ENCODE results near the gene CA4. TPM values are rescaled to one million over a fixed set of nuclear protein-coding genes. Genes with fewer than 3 reads are reported as not detected.
"Not testable (repeated sequence)": the region's sequence is repeated elsewhere in the genome, so short reads cannot be mapped to it uniquely, and the experiment has no call there.

Gene CA4
- total RNA-seq, 1 donor from 2014 or later = not detected

GRCh38 chr17:60188759-60189158 is 39.0 kb downstream of the CA4 start:
- Mint-ChIP-seq H3K36me3 (ENCODE audit: low read depth) (peaks cover 23% of the 10 kb centered on the region), H3K27ac (ENCODE audit: unreplicated experiment) (no peak overlapping the region), H3K4me1 (ENCODE audit: low read depth) (no peaks in the 10 kb centered on the region), H3K27me3 (ENCODE audit: low read depth) (no peaks in the 10 kb centered on the region), H3K4me3 (ENCODE audit: unreplicated experiment) (no peak overlapping the region), H3K9me3 (ENCODE audit: low read depth) (no peaks in the 10 kb centered on the region)
- TF ChIP-seq CTCF (IDR thresholded peaks at IDR 0.05) = no peak
- DNase-seq (ENCODE audit: low spot score) = no peak

GRCh38 chr17:60190032-60190431 is 40.3 kb downstream of the CA4 start:
- DNase-seq (ENCODE audit: low spot score); H3K4me1 Mint-ChIP-seq (ENCODE audit: low read depth); H3K9me3 Mint-ChIP-seq (ENCODE audit: low read depth); H3K4me3 Mint-ChIP-seq (ENCODE audit: unreplicated experiment); H3K27ac Mint-ChIP-seq (ENCODE audit: unreplicated experiment); H3K27me3 Mint-ChIP-seq (ENCODE audit: low read depth): not testable (repeated sequence)
- H3K36me3 Mint-ChIP-seq (ENCODE audit: low read depth) = peaks cover 33% of the 10 kb centered on the region

GRCh38 chr17:60193032-60193431 is 43.3 kb downstream of the CA4 start:
- not testable (repeated sequence) for H3K4me3 Mint-ChIP-seq (ENCODE audit: unreplicated experiment); H3K27me3 Mint-ChIP-seq (ENCODE audit: low read depth); H3K4me1 Mint-ChIP-seq (ENCODE audit: low read depth); H3K27ac Mint-ChIP-seq (ENCODE audit: unreplicated experiment); H3K9me3 Mint-ChIP-seq (ENCODE audit: low read depth); DNase-seq (ENCODE audit: low spot score)
- H3K36me3 Mint-ChIP-seq (ENCODE audit: low read depth) = peaks cover 42% of the 10 kb centered on the region

GRCh38 chr17:60193482-60193881 is 43.7 kb downstream of the CA4 start:
- no peak for DNase-seq (ENCODE audit: low spot score)
- Mint-ChIP-seq H3K4me3 (ENCODE audit: unreplicated experiment) (no peak overlapping the region), H3K9me3 (ENCODE audit: low read depth) (no peaks in the 10 kb centered on the region), H3K36me3 (ENCODE audit: low read depth) (peaks cover 45% of the 10 kb centered on the region), H3K4me1 (ENCODE audit: low read depth) (no peaks in the 10 kb centered on the region), H3K27me3 (ENCODE audit: low read depth) (no peaks in the 10 kb centered on the region), H3K27ac (ENCODE audit: unreplicated experiment) (no peak overlapping the region)
- TF ChIP-seq CTCF (IDR thresholded peaks at IDR 0.05) = no peak

GRCh38 chr17:60194141-60194540 is 44.4 kb downstream of the CA4 start:
- not testable (repeated sequence) for DNase-seq (ENCODE audit: low spot score); H3K4me1 Mint-ChIP-seq (ENCODE audit: low read depth); H3K27me3 Mint-ChIP-seq (ENCODE audit: low read depth); H3K4me3 Mint-ChIP-seq (ENCODE audit: unreplicated experiment); H3K9me3 Mint-ChIP-seq (ENCODE audit: low read depth); H3K27ac Mint-ChIP-seq (ENCODE audit: unreplicated experiment)
- peaks cover 42% of the 10 kb centered on the region for H3K36me3 Mint-ChIP-seq (ENCODE audit: low read depth)

GRCh38 chr17:60198630-60199029 is 48.9 kb downstream of the CA4 start:
- not testable (repeated sequence) for H3K27ac Mint-ChIP-seq (ENCODE audit: unreplicated experiment)

GRCh38 chr17:60205782-60206181 is 56.0 kb downstream of the CA4 start:
- not testable (repeated sequence) for H3K9me3 Mint-ChIP-seq (ENCODE audit: low read depth); H3K36me3 Mint-ChIP-seq (ENCODE audit: low read depth); DNase-seq (ENCODE audit: low spot score); H3K27me3 Mint-ChIP-seq (ENCODE audit: low read depth); H3K4me1 Mint-ChIP-seq (ENCODE audit: low read depth); H3K4me3 Mint-ChIP-seq (ENCODE audit: unreplicated experiment); H3K27ac Mint-ChIP-seq (ENCODE audit: unreplicated experiment)

More at GRCh38 chr17:60198630-60199029, 48.9 kb downstream of the CA4 start:
- not testable (repeated sequence) for DNase-seq (ENCODE audit: low spot score); H3K9me3 Mint-ChIP-seq (ENCODE audit: low read depth); H3K4me3 Mint-ChIP-seq (ENCODE audit: unreplicated experiment); H3K4me1 Mint-ChIP-seq (ENCODE audit: low read depth); H3K27me3 Mint-ChIP-seq (ENCODE audit: low read depth)
- H3K36me3 Mint-ChIP-seq (ENCODE audit: low read depth) = peaks cover 29% of the 10 kb centered on the region

GRCh38 chr17:60208302-60208701 is 58.5 kb downstream of the CA4 start:
- H3K27ac Mint-ChIP-seq (ENCODE audit: unreplicated experiment); DNase-seq (ENCODE audit: low spot score); H3K36me3 Mint-ChIP-seq (ENCODE audit: low read depth); H3K27me3 Mint-ChIP-seq (ENCODE audit: low read depth); H3K4me1 Mint-ChIP-seq (ENCODE audit: low read depth); H3K4me3 Mint-ChIP-seq (ENCODE audit: unreplicated experiment); H3K9me3 Mint-ChIP-seq (ENCODE audit: low read depth): not testable (repeated sequence)

Other genes with a start within 250 kb of the CA4 start
- gene RNFT1, start 185.2 kb upstream of the CA4 start, total RNA-seq = 21.4 to 31.9 TPM (median 23.3 TPM) in 3 replicates
- 21.6 to 28.6 TPM (median 23.0 TPM) in 3 replicates for gene HEATR6, start 71.1 kb upstream of the CA4 start, total RNA-seq
- gene USP32, start 242.2 kb downstream of the CA4 start, total RNA-seq = 35.2 to 42.2 TPM (median 41.1 TPM) in 3 replicates

All from chondrocyte (in vitro differentiated cells).